CD14-positive monocyte (primary cell): ENCODE results near the gene SLC25A33. TPM values are rescaled to one million over a fixed set of nuclear protein-coding genes. Genes with fewer than 3 reads are reported as not detected.

Source experiments
- DNase-seq, 3 donors: peaks; one replicate each; pipeline ENCODE4 v3.0.0-alpha.2; 2011 to 2022
- H2AFZ ChIP-seq: 2 replicates; pipeline ENCODE4 v1.6.0; 2012; ENCODE audit warnings: mild to moderate bottlenecking, low read depth, low read length, inconsistent platforms; ENCODE audit not compliant: insufficient read depth, poor library complexity, severe bottlenecking
- H3K27ac ChIP-seq, 2 donors: 1 replicate in 1 of 2; 2 replicates in 1 of 2; pipeline ENCODE4 v1.5.1; 2012 to 2013; ENCODE audit warnings: low read length in 2 of 2, control low read depth in 1 of 2, inconsistent platforms in 1 of 2, low read depth in 1 of 2, mild to moderate bottlenecking in 1 of 2
- H3K27me3 ChIP-seq, 2 donors: one replicate each; pipeline versions ENCODE4 v1.6.0 to v1.6.1; 2011 to 2013; ENCODE audit warnings: low read length in 2 of 2; ENCODE audit not compliant: control insufficient read depth in 2 of 2, insufficient read depth in 2 of 2
- H3K36me3 ChIP-seq, 2 donors: replicated peaks in 1 of 2; 1 replicate in 1 of 2; 2 replicates in 1 of 2; pipeline versions ENCODE4 v1.5.1 to v1.6.1; 2012 to 2013; ENCODE audit warnings: low read length in 2 of 2, control low read depth in 1 of 2, inconsistent platforms in 1 of 2, mild to moderate bottlenecking in 1 of 2; ENCODE audit not compliant: insufficient read depth in 2 of 2, control insufficient read depth in 1 of 2
- H3K4me1 ChIP-seq, 2 donors: 1 replicate in 1 of 2; 2 replicates in 1 of 2; pipeline versions ENCODE4 v1.5.1 to v1.6.1; 2012 to 2013; ENCODE audit warnings: low read length in 2 of 2, control low read depth in 1 of 2, inconsistent platforms in 1 of 2, mild to moderate bottlenecking in 1 of 2, moderate library complexity in 1 of 2; ENCODE audit not compliant: insufficient read depth in 2 of 2, control insufficient read depth in 1 of 2
- H3K4me2 ChIP-seq: replicated peaks from 2 replicates; pipeline ENCODE3; 2012; ENCODE audit warnings: low read length, moderate library complexity, mild to moderate bottlenecking; ENCODE audit not compliant: poor library complexity, severe bottlenecking; ENCODE audit errors: extremely low read depth
- H3K4me3 ChIP-seq, 3 experiments: fragments of 200-600 bp in 1 of 3; sonication (generic) in 1 of 3; replicated peaks in 1 of 3; 1 replicate in 2 of 3; 2 replicates in 1 of 3; pipeline ENCODE4 v1.5.1; 2011 to 2013; ENCODE audit warnings: low read length in 3 of 3, mild to moderate bottlenecking in 3 of 3, control low read depth in 2 of 3, low read depth in 2 of 3, inconsistent platforms in 1 of 3, moderate library complexity in 1 of 3
- H3K79me2 ChIP-seq: 2 replicates; pipeline ENCODE4 v1.6.0; 2012; ENCODE audit warnings: mild to moderate bottlenecking, control low read depth, inconsistent platforms, low read length, moderate library complexity; ENCODE audit not compliant: insufficient read depth
- H3K9ac ChIP-seq: 2 replicates; pipeline ENCODE4 v1.6.0; 2017; ENCODE audit warnings: low read length, mild to moderate bottlenecking; ENCODE audit not compliant: insufficient read depth, poor library complexity, severe bottlenecking
- H3K9me3 ChIP-seq, 2 donors: replicated peaks in 1 of 2; 1 replicate in 1 of 2; 2 replicates in 1 of 2; pipeline versions ENCODE4 v1.5.1 to v1.6.1; 2012 to 2013; ENCODE audit warnings: low read length in 2 of 2, control low read depth in 1 of 2; ENCODE audit not compliant: control insufficient read depth in 1 of 2, insufficient read depth in 1 of 2
- H4K20me1 ChIP-seq: 2 replicates; pipeline ENCODE4 v1.6.0; 2012; ENCODE audit warnings: mild to moderate bottlenecking, low read length, control low read depth, moderate library complexity; ENCODE audit not compliant: insufficient read depth
- H3K27ac Mint-ChIP-seq, 7 donors: one replicate each; pipeline ENCODE4 v1.8.0; 2020; ENCODE audit warnings: mild to moderate bottlenecking in 7 of 7, mixed read lengths in 7 of 7, moderate library complexity in 6 of 7, inconsistent platforms in 2 of 7
- H3K27me3 Mint-ChIP-seq, 3 donors: one replicate each; pipeline ENCODE4 v1.8.0; 2021 to 2022; ENCODE audit warnings: low read depth in 3 of 3, mild to moderate bottlenecking in 3 of 3, mixed read lengths in 3 of 3, moderate library complexity in 3 of 3, inconsistent platforms in 1 of 3
- H3K36me3 Mint-ChIP-seq, 2 donors: one replicate each; pipeline ENCODE4 v1.8.0; 2020; ENCODE audit warnings: mixed read lengths in 2 of 2, inconsistent platforms in 1 of 2, mild to moderate bottlenecking in 1 of 2
- H3K4me1 Mint-ChIP-seq: one replicate; pipeline ENCODE4 v1.8.0; 2020; ENCODE audit warnings: mild to moderate bottlenecking, mixed read lengths
- H3K4me3 Mint-ChIP-seq, 2 donors: one replicate each; pipeline ENCODE4 v1.8.0; 2020; ENCODE audit warnings: mild to moderate bottlenecking in 2 of 2, mixed read lengths in 2 of 2, moderate library complexity in 1 of 2
- H3K9me3 Mint-ChIP-seq, 7 donors: one replicate each; pipeline ENCODE4 v1.8.0; 2020 to 2022; ENCODE audit warnings: mixed read lengths in 7 of 7, mild to moderate bottlenecking in 6 of 7, moderate library complexity in 6 of 7, inconsistent platforms in 2 of 7
- WGBS: methylation state at CpG from one replicate; pipeline ENCODE4 v1.1.5; 2013; ENCODE audit warnings: missing lambda C conversion rate; ENCODE audit not compliant: insufficient coverage; 5-methylcytosine and 5-hydroxymethylcytosine counted together
- intact Hi-C, 2 donors: fragments of 100-400 bp; cut with micrococcal nuclease; formaldehyde crosslinking; loops; one replicate each; pipeline versions ENCODE4 v1.15.0 to v1.15.1; 2023
- polyA plus RNA-seq, 3 donors: library from polyadenylated mRNA; depleted of rRNA in 1 of 3; unstranded in 2 of 3; stranded (reverse) in 1 of 3; fragments of 300-500 nt in 2 of 3; fragments of >200 nt in 1 of 3; fragmentation: Illumina TruSeq in 2 of 3; gene quantifications; 1 replicate in 2 of 3; 2 replicates in 1 of 3; pipeline ENCODE4 v1.2.3, GENCODE V29; 2012 to 2021
- TF ChIP-seq, protein P1 (sequence below): fragments of 200-600 bp; IDR thresholded peaks from one replicate; pipeline ENCODE4 v1.8.0; 2022; ENCODE audit warnings: antibody characterized with exemption, mild to moderate bottlenecking

SLC25A33 gene
- polyA plus RNA-seq, 3 donors, result 2.3 to 6.4 (median 4.4) TPM

DNA sequence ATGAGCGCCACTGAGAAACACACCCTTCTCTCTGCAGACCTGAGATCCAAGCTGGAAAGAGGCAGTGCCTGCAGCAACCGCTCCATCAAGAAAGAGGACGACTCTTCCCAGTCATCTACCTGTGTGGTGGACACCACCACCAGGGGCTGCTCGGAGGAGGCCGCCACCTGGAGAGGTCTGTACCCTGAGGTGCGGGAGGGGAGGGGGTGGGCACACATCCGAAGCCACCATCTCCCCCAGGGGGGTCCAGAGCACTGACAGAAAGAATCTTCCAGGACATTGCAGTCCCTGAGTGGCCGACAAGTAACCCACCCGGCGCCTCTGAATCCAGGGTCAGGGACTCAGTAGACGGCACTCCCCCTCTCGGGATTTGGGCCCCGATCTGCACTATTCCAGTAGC, 72.5 kb downstream of the SLC25A33 start:
- H3K9me3 ChIP-seq, result no peaks in the 10 kb centered on the region
- no peak overlapping the region for H3K9ac ChIP-seq
- H3K4me3 Mint-ChIP-seq, result no peak overlapping the region
- H3K79me2 ChIP-seq, result no peaks in the 10 kb centered on the region
- H3K27ac ChIP-seq, result no peak overlapping the region
- TF ChIP-seq, protein P1, sequence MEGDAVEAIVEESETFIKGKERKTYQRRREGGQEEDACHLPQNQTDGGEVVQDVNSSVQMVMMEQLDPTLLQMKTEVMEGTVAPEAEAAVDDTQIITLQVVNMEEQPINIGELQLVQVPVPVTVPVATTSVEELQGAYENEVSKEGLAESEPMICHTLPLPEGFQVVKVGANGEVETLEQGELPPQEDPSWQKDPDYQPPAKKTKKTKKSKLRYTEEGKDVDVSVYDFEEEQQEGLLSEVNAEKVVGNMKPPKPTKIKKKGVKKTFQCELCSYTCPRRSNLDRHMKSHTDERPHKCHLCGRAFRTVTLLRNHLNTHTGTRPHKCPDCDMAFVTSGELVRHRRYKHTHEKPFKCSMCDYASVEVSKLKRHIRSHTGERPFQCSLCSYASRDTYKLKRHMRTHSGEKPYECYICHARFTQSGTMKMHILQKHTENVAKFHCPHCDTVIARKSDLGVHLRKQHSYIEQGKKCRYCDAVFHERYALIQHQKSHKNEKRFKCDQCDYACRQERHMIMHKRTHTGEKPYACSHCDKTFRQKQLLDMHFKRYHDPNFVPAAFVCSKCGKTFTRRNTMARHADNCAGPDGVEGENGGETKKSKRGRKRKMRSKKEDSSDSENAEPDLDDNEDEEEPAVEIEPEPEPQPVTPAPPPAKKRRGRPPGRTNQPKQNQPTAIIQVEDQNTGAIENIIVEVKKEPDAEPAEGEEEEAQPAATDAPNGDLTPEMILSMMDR, result no peak
- H2AFZ ChIP-seq, result no peak overlapping the region
- intact Hi-C loops, result no loop called here
- H3K27me3 ChIP-seq, result no peaks in the 10 kb centered on the region
- peaks cover 16 to 52% of the 10 kb centered on the region in 2 donors for H3K36me3 Mint-ChIP-seq
- H3K4me1 Mint-ChIP-seq, result peaks cover 2% of the 10 kb centered on the region
- H3K36me3 ChIP-seq, result peaks cover 10 to 34% of the 10 kb centered on the region in 2 donors
- no peak overlapping the region for H3K4me3 ChIP-seq
- no peaks in the 10 kb centered on the region for H3K9me3 Mint-ChIP-seq
- WGBS, result 100% methylated on average over 2 of the region's 13 CpGs
- no peak overlapping the region for H3K4me2 ChIP-seq
- H4K20me1 ChIP-seq, result no peaks in the 10 kb centered on the region
- peaks cover 0 to 2% (median 1%) of the 10 kb centered on the region in 3 donors for H3K27me3 Mint-ChIP-seq
- DNase-seq, result no peak
- H3K4me1 ChIP-seq, result no peaks in the 10 kb centered on the region
- no peak overlapping the region for H3K27ac Mint-ChIP-seq

DNA sequence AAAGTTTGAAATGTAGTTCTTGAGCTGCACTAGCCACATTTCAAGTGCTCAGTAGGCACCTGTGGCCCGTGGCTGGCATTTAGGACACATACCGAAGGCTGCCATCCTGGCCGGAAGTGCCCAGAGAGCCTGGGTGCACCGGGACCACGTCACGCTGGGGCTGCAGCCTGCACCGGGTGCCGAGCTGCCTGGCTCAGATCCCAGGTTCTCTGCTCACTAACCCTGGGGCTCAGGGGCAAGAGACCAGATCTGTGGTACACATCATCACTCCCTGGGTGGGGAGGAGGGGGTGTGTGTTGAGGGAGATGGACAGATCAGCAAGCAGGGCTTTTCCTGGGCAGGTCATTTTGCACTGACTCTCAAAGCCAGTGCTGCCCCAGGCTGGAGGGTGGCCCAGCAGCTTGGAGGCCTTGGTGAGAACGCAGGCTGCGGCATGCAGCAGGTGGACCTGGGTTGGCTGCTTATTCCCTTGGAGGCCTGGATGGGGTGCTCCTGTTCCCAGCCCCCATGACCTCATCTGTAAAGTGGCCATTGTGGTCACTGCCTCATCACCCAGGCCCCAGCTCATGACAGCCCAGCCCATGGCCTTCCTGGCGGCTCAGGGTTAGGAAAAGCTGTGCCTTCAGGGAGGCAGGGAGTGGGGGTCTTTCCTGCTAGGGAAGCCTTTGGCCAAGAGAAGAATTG, 73.0 kb downstream of the SLC25A33 start:
- Histone ChIP-seq H3K27ac (no peak overlapping the region), H3K79me2 (no peaks in the 10 kb centered on the region), H3K4me1 (no peaks in the 10 kb centered on the region), H2AFZ (no peak overlapping the region), H3K4me2 (no peak overlapping the region), H3K36me3 (peaks cover 10 to 34% of the 10 kb centered on the region in 2 donors), H3K4me3 (no peak overlapping the region), H4K20me1 (no peaks in the 10 kb centered on the region), H3K9ac (no peak overlapping the region), H3K9me3 (no peaks in the 10 kb centered on the region), H3K27me3 (no peaks in the 10 kb centered on the region)
- TF ChIP-seq, protein P1, result no peak
- H3K36me3 Mint-ChIP-seq, result peaks cover 16 to 52% of the 10 kb centered on the region in 2 donors
- no peak overlapping the region for H3K27ac Mint-ChIP-seq
- no peaks in the 10 kb centered on the region for H3K9me3 Mint-ChIP-seq
- H3K27me3 Mint-ChIP-seq, result peaks cover 0 to 2% (median 1%) of the 10 kb centered on the region in 3 donors
- no peak for DNase-seq
- H3K4me1 Mint-ChIP-seq, result peaks cover 2% of the 10 kb centered on the region
- H3K4me3 Mint-ChIP-seq, result no peak overlapping the region
- WGBS, result 96% methylated on average over 11 of the region's 11 CpGs
- intact Hi-C loops, result no loop called here
